Lower leg skin (tissue), 4 donors: ENCODE results near the gene SLC35F4. TPM values are rescaled to one million over a fixed set of nuclear protein-coding genes. Genes with fewer than 3 reads are reported as not detected.

Experiments used
- DNase-seq, 2 donors: peaks; one replicate each; pipeline ENCODE4 v3.0.0-alpha.2; 2019; ENCODE audit warnings: low spot score in 2 of 2
- H3K4me3 ChIP-seq: fragments of 200-600 bp; sonication (generic); 2 replicates; pipeline ENCODE4 v1.5.1; 2017; ENCODE audit warnings: mild to moderate bottlenecking, low read depth; ENCODE audit not compliant: poor library complexity, severe bottlenecking
- CTCF ChIP-seq, 3 donors: fragments of 450-650 bp; IDR thresholded peaks; one replicate each; pipeline ENCODE4 v1.5.1; 2016; ENCODE audit warnings: antibody characterized with exemption in 3 of 3, mild to moderate bottlenecking in 3 of 3, moderate library complexity in 2 of 3
- POLR2A ChIP-seq, 2 donors: fragments of 450-650 bp; IDR thresholded peaks; one replicate each; pipeline ENCODE4 v1.6.1; 2016 to 2017; ENCODE audit warnings: antibody characterized with exemption in 2 of 2, mild to moderate bottlenecking in 1 of 2, moderate library complexity in 1 of 2
- WGBS, 2 donors: methylation state at CpG; one replicate each; pipeline ENCODE4 v1.1.5; 2018; 5-methylcytosine and 5-hydroxymethylcytosine counted together
- intact Hi-C: fragments of 100-400 bp; cut with DNase I; formaldehyde crosslinking; loops from one replicate; pipeline ENCODE4 v1.15.0; 2023; ENCODE audit warnings: low total_unique reads
- total RNA-seq, 4 donors: library from RNA; depleted of rRNA; stranded (reverse); fragments of >200 nt; gene quantifications; one replicate each; pipeline ENCODE4 v1.1.0, GENCODE V29; 2016

Gene SLC35F4
- total RNA-seq, 4 donors from 2014 or later, result 2.2 TPM; not detected in 3

- intact Hi-C loops, result no loop called here
- no peak for DNase-seq
- 81 to 83% methylated on average over 1 of the region's 1 CpG for WGBS, 2 donors
- no peak for TF ChIP-seq CTCF (IDR thresholded peaks at IDR 0.05)
- no peak for TF ChIP-seq POLR2A (IDR thresholded peaks at IDR 0.05)
- no peak overlapping the region for H3K4me3 ChIP-seq
Measured at GRCh38 chr14:57533214-57533613, 332.7 kb downstream of the SLC35F4 start.

DNA sequence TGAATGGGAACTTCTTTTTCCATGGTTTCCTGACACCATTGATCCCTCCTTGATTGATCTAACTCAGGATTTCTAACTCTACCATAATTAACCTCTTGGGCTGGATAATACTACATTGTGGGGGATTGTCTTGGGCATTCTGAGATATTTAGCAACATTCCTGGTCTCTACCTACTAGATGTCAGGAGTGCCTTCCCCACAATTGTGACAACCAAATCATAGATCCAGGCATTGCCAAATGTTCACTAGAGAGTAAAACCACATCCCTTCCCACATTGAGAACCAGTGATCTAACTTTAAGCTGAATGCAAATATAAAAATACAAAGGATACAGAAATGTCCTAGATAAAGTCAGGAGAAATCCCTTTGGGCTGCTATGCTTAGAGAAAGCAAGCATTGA is 335.3 kb downstream of the SLC35F4 start:
- DNase-seq, result no peak
- no peak overlapping the region for H3K4me3 ChIP-seq
- intact Hi-C loops, result no loop called here
- TF ChIP-seq CTCF (IDR thresholded peaks at IDR 0.05) (no peak), POLR2A (IDR thresholded peaks at IDR 0.05) (no peak)

GRCh38 chr14:57526942-57527341 is 338.9 kb downstream of the SLC35F4 start:
- intact Hi-C loops, result no loop called here
- no peak overlapping the region for H3K4me3 ChIP-seq
- no peak for DNase-seq
- TF ChIP-seq POLR2A (IDR thresholded peaks at IDR 0.05), result no peak
- no peak for TF ChIP-seq CTCF (IDR thresholded peaks at IDR 0.05)
- WGBS, 2 donors, result 52 to 56% methylated on average over 3 of the region's 3 CpGs

GRCh38 chr14:57519043-57519442 is 346.8 kb downstream of the SLC35F4 start:
- no peak for DNase-seq
- H3K4me3 ChIP-seq, result no peak overlapping the region
- no peak for TF ChIP-seq CTCF (IDR thresholded peaks at IDR 0.05)
- TF ChIP-seq POLR2A (IDR thresholded peaks at IDR 0.05), result no peak
- intact Hi-C loops, result no loop called here
